A673 (cell line): ENCODE measurements around the gene FHIT. TPM values are rescaled to one million over a fixed set of nuclear protein-coding genes. Genes with fewer than 3 reads are reported as not detected.

ENCODE experiments used
- BruUV-seq: library from RNA; stranded (reverse); fragments of 400-500 nt; replicated peaks from 2 replicates; lab custom pipeline; 2021; lab: Mats Ljungman, UMichigan
- CTCF ChIA-PET: fragments of 300-600 bp; sonication (Branson Sonifier 250); formaldehyde crosslinking; loops from one replicate; lab custom pipeline; 2022; ENCODE audit warnings: antibody characterized with exemption; lab: Charles Lee
- POLR2A ChIA-PET: fragments of 300-600 bp; sonication (Branson Sonifier 250); formaldehyde crosslinking; loops from one replicate; lab custom pipeline; 2022; ENCODE audit warnings: antibody characterized with exemption; ENCODE audit not compliant: low non-redundant PET; lab: Charles Lee
- DNase-seq: peaks from one replicate; pipeline ENCODE4 v3.0.0-alpha.2; 2015; ENCODE audit warnings: low spot score
- H3K27ac ChIP-seq: fragments of 200-600 bp; sonication (generic); 2 replicates; pipeline ENCODE4 v1.5.1; 2016; ENCODE audit warnings: mixed run types, low read depth, mild to moderate bottlenecking, mixed read lengths, antibody characterized with exemption, low read length; ENCODE audit not compliant: poor library complexity, severe bottlenecking
- H3K27me3 ChIP-seq: fragments of 200-600 bp; sonication (generic); replicated peaks from 2 replicates; pipeline ENCODE4 v1.6.1; 2017; ENCODE audit warnings: mixed run types, low read depth, mild to moderate bottlenecking, mixed read lengths, antibody characterized with exemption, low read length; ENCODE audit not compliant: insufficient read depth, poor library complexity
- H3K36me3 ChIP-seq: fragments of 200-600 bp; sonication (generic); 2 replicates; pipeline ENCODE4 v1.6.1; 2016; ENCODE audit warnings: mixed run types, mild to moderate bottlenecking, mixed read lengths, antibody characterized with exemption, low read length; ENCODE audit not compliant: insufficient read depth, poor library complexity, severe bottlenecking
- H3K4me1 ChIP-seq: fragments of 200-600 bp; sonication (generic); 2 replicates; pipeline ENCODE4 v1.6.1; 2017; ENCODE audit warnings: mixed run types, mild to moderate bottlenecking, mixed read lengths, antibody characterized with exemption, low read length; ENCODE audit not compliant: insufficient read depth, poor library complexity, severe bottlenecking
- H3K4me3 ChIP-seq: fragments of 200-600 bp; sonication (generic); 2 replicates; pipeline ENCODE4 v1.5.1; 2016; ENCODE audit warnings: low read depth, mixed run types, mild to moderate bottlenecking, mixed read lengths, low read length; ENCODE audit not compliant: poor library complexity, severe bottlenecking
- H3K9me3 ChIP-seq: fragments of 200-600 bp; sonication (generic); 2 replicates; pipeline ENCODE4 v1.6.1; 2016; ENCODE audit warnings: mixed run types, low read depth, mild to moderate bottlenecking, mixed read lengths, antibody characterized with exemption, low read length; ENCODE audit not compliant: poor library complexity, severe bottlenecking
- EZH2 ChIP-seq: fragments of 200-600 bp; sonication (generic); IDR thresholded peaks from 2 replicates; pipeline ENCODE4 v1.6.1; 2017; ENCODE audit warnings: borderline replicate concordance, low read depth, mild to moderate bottlenecking, mixed read lengths, antibody characterized with exemption, low read length; ENCODE audit not compliant: poor library complexity, severe bottlenecking
- intact Hi-C: fragments of 100-400 bp; cut with micrococcal nuclease; formaldehyde crosslinking; loops from one replicate; pipeline ENCODE4 v1.10.0; 2022; ENCODE audit not compliant: unreplicated experiment
- total RNA-seq: library from RNA; stranded (reverse); gene quantifications from 2 replicates; pipeline ENCODE4 v1.2.3, GENCODE V29; 2021
- TF ChIP-seq, protein P1 (sequence below): fragments of 300-800, 200-600 bp; sonication (generic); conservative IDR thresholded peaks from 2 replicates; pipeline ENCODE4 v1.5.1; 2017; ENCODE audit warnings: low read depth, mild to moderate bottlenecking, antibody characterized with exemption, low read length, moderate library complexity, mixed read lengths

Gene FHIT
- total RNA-seq, 1 experiment from 2014 or later: not detected

DNA sequence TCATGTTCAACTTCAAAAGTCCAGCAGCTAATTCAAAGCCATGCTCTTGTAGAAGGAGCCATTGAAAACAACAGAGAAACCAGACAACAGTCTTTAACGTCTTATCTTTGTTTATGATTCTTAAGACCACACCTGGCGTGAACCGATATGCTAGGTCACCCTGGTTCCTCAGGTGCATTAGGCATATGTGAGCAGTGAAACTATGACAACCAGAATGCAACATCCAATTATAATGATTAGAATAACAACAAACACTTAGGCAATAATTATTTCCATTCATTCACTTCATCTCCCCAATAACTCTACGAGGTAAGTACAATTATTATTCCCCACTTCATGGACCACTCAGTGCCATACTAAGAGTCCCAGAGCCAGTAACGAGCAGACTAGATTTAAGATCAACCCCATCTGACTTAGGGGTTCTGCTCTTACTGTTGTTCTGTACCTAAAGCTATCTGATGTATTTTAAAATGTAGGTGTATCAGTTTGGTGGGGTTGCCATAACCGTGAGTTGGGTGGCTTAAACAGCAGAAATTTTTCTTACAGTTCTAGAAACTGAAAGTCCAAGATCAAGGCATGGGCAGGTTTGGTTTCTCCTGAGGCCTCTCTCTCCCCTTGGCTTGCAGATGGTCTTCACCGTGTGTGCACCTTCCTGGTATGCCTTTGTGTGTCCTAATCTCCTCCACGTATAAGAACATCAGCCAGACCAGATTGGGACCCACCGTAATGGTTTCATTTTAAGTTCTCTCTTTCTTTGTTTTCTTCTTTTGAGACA is 1203.6 kb downstream of the FHIT start:
- intact Hi-C loops: no loop called here
- no peaks in the 10 kb centered on the region for H3K36me3 ChIP-seq
- no peaks in the 10 kb centered on the region for H3K9me3 ChIP-seq
- no peaks in the 10 kb centered on the region for H3K4me1 ChIP-seq
- no peak overlapping the region for H3K27ac ChIP-seq
- TF ChIP-seq, protein P1, sequence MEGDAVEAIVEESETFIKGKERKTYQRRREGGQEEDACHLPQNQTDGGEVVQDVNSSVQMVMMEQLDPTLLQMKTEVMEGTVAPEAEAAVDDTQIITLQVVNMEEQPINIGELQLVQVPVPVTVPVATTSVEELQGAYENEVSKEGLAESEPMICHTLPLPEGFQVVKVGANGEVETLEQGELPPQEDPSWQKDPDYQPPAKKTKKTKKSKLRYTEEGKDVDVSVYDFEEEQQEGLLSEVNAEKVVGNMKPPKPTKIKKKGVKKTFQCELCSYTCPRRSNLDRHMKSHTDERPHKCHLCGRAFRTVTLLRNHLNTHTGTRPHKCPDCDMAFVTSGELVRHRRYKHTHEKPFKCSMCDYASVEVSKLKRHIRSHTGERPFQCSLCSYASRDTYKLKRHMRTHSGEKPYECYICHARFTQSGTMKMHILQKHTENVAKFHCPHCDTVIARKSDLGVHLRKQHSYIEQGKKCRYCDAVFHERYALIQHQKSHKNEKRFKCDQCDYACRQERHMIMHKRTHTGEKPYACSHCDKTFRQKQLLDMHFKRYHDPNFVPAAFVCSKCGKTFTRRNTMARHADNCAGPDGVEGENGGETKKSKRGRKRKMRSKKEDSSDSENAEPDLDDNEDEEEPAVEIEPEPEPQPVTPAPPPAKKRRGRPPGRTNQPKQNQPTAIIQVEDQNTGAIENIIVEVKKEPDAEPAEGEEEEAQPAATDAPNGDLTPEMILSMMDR: no peak
- no peak for TF ChIP-seq EZH2
- CTCF ChIA-PET: no interaction called here
- H3K4me3 ChIP-seq: no peak overlapping the region
- H3K27me3 ChIP-seq: no peaks in the 10 kb centered on the region
- DNase-seq: no peak
- BruUV-seq: no TSS peak
- POLR2A ChIA-PET: no interaction called here

DNA sequence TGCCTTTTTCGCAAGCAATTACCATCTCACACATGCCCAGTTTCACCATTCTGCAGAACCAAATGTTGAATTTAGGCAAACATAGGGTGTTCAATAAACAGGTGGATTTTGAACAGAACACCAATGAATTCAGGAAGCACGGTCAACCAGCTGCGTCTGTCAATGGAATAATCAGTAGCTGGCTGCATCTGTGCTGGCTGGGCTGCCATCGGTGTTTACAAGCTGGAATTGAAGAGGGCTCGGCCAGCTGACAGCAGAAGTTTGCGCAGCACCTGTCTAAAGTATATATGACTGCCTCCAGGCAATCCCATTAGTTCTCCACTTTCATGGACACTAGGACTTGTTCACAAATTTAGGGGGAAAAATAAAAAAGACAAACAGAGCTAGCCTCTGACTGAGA is 1205.0 kb downstream of the FHIT start:
- POLR2A ChIA-PET: no interaction called here
- DNase-seq: no peak
- no peak overlapping the region for H3K27ac ChIP-seq
- H3K4me3 ChIP-seq: no peak overlapping the region
- no peaks in the 10 kb centered on the region for H3K36me3 ChIP-seq
- no TSS peak for BruUV-seq
- H3K4me1 ChIP-seq: no peaks in the 10 kb centered on the region
- no peak for TF ChIP-seq EZH2
- TF ChIP-seq, protein P1: no peak
- intact Hi-C loops: no loop called here
- CTCF ChIA-PET: no interaction called here
- no peaks in the 10 kb centered on the region for H3K27me3 ChIP-seq
- H3K9me3 ChIP-seq: no peaks in the 10 kb centered on the region

DNA sequence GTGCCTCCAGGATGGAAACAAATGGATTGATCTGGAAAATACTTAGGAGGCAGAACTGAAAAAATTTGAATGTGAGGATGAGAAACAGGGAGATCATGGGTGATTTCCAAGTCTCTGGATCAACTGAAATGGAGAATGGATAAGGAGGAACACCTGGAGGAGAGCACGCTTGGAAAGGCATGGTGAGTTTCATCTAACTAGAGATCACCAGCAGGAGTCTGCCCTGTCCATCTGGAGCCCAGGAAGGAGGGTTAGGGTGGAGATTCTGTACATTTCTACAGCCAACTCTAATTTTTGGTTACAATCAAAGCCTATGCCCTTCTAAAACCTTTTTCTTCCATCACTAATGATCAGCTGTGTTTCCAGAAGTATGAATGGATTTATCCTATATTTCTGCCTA is 1205.6 kb downstream of the FHIT start:
- H3K4me3 ChIP-seq: no peak overlapping the region
- BruUV-seq: no TSS peak
- CTCF ChIA-PET: no interaction called here
- H3K9me3 ChIP-seq: no peaks in the 10 kb centered on the region
- H3K4me1 ChIP-seq: no peaks in the 10 kb centered on the region
- intact Hi-C loops: no loop called here
- H3K27ac ChIP-seq: no peak overlapping the region
- no peak for DNase-seq
- POLR2A ChIA-PET: no interaction called here
- TF ChIP-seq EZH2: no peak
- TF ChIP-seq, protein P1: no peak
- no peaks in the 10 kb centered on the region for H3K27me3 ChIP-seq
- H3K36me3 ChIP-seq: no peaks in the 10 kb centered on the region
